GM21381 (cell line): ENCODE measurements around the gene OR2T8.
A peak's percentile ranks its signal among the peaks of the same experiment; 100 is the strongest.

Experiments
- ATAC-seq: cut with Tn5 transposase; IDR thresholded peaks from one replicate; pipeline ENCODE4 v1.9.1; 2021; ENCODE audit warnings: mild to moderate bottlenecking, moderate library complexity; ENCODE audit not compliant: unreplicated experiment

Gene OR2T8

GRCh38 chr1:247919952-247920351 is at the start of gene OR2T8:
Gene OR2T8 (plus strand): TSS chr1:247920252. CDS start chr1:247921018, 766 bp downstream.
- ATAC-seq = no peak

GRCh38 chr1:247883346-247883745 is 36.7 kb upstream of the OR2T8 start:
- no peak for ATAC-seq

- ATAC-seq = no peak
Observed at GRCh38 chr1:247884797-247885413, 35.1 kb upstream of the OR2T8 start.

- ATAC-seq = no peak
Observed at GRCh38 chr1:247895163-247895637, 24.9 kb upstream of the OR2T8 start, which contains the start of gene OR2W3. Gene OR2W3 (plus strand): TSS chr1:247895587. CDS start chr1:247895587, 0 bp downstream.

GRCh38 chr1:247895976-247896375 is 24.1 kb upstream of the OR2T8 start:
- ATAC-seq = no peak

- ATAC-seq = no peak
Observed at GRCh38 chr1:247904122-247904521, 15.9 kb upstream of the OR2T8 start.

GRCh38 chr1:247905181-247905580 is 14.9 kb upstream of the OR2T8 start:
- ATAC-seq = no peak

- ATAC-seq = no peak
Observed at GRCh38 chr1:247905910-247906503, 14.0 kb upstream of the OR2T8 start.

- ATAC-seq = no peak
Observed at GRCh38 chr1:247906504-247907047, 13.5 kb upstream of the OR2T8 start.

GRCh38 chr1:247908766-247909165 is 11.3 kb upstream of the OR2T8 start:
- ATAC-seq = no peak

- ATAC-seq = no peak
Observed at GRCh38 chr1:247913786-247914185, 6.3 kb upstream of the OR2T8 start.

GRCh38 chr1:247914941-247915662 is 5.0 kb upstream of the OR2T8 start:
- ATAC-seq = no peak

GRCh38 chr1:247923941-247924340 is 3.9 kb downstream of the OR2T8 start:
- no peak for ATAC-seq

- ATAC-seq = no peak
Observed at GRCh38 chr1:247924868-247925267, 4.8 kb downstream of the OR2T8 start, which contains the start of gene OR2AJ1. Gene OR2AJ1 (plus strand): TSS chr1:247924889. CDS start chr1:247933769, 8,880 bp downstream.

- ATAC-seq = no peak
Observed at GRCh38 chr1:247933989-247934388, 13.9 kb downstream of the OR2T8 start.

GRCh38 chr1:247935781-247936180 is 15.7 kb downstream of the OR2T8 start:
- ATAC-seq = no peak

- ATAC-seq = no peak
Observed at GRCh38 chr1:247936415-247936814, 16.4 kb downstream of the OR2T8 start.

- peak; percentile 99 for ATAC-seq
Observed at GRCh38 chr1:247936965-247937734, 17.1 kb downstream of the OR2T8 start.

- ATAC-seq = no peak
Observed at GRCh38 chr1:247942624-247943023, 22.6 kb downstream of the OR2T8 start.

GRCh38 chr1:247948558-247948957 is 28.5 kb downstream of the OR2T8 start, which contains the start of gene OR2L8:
Gene OR2L8 (plus strand): TSS chr1:247948858. CDS start chr1:247948858, 0 bp downstream.
- no peak for ATAC-seq

GRCh38 chr1:247953408-247953807 is 33.4 kb downstream of the OR2T8 start:
- no peak for ATAC-seq
